Activated CD8-positive, alpha-beta memory T cell treated with anti-CD3 and anti-CD28 coated beads, Interleukin-2, amount 50 U/mL, for 24 hours (primary cell): ENCODE measurements around the gene KLK3.
"Not testable (repeated sequence)": the region's sequence is repeated elsewhere in the genome, so short reads cannot be mapped to it uniquely, and the experiment has no call there.

Experiments used
- DNase-seq: peaks from one replicate; pipeline ENCODE4 v3.0.0-alpha.2; 2020; ENCODE audit errors: extremely low read depth

The KLK3 gene

DNA sequence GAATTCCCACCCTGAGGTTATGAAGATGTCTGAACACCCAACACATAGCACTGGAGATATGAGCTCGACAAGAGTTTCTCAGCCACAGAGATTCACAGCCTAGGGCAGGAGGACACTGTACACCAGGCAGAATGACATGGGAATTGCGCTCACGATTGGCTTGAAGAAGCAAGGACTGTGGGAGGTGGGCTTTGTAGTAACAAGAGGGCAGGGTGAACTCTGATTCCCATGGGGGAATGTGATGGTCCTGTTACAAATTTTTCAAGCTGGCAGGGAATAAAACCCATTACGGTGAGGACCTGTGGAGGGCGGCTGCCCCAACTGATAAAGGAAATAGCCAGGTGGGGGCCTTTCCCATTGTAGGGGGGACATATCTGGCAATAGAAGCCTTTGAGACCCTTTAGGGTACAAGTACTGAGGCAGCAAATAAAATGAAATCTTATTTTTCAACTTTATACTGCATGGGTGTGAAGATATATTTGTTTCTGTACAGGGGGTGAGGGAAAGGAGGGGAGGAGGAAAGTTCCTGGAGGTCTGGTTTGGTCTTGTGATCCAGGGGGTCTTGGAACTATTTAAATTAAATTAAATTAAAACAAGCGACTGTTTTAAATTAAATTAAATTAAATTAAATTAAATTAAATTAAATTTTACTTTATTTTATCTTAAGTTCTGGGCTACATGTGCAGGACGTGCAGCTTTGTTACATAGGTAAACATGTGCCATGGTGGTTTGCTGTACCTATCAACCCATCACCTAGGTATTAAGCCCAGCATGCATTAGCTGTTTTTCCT, 7.0 kb downstream of the KLK3 start:
- no peak for DNase-seq

DNA sequence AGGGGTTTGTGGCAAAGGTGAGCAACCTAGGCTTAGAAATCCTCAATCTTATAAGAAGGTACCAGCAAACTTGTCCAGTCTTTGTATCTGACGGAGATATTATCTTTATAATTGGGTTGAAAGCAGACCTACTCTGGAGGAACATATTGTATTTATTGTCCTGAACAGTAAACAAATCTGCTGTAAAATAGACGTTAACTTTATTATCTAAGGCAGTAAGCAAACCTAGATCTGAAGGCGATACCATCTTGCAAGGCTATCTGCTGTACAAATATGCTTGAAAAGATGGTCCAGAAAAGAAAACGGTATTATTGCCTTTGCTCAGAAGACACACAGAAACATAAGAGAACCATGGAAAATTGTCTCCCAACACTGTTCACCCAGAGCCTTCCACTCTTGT, 14.8 kb downstream of the KLK3 start:
- DNase-seq, result no peak

DNA sequence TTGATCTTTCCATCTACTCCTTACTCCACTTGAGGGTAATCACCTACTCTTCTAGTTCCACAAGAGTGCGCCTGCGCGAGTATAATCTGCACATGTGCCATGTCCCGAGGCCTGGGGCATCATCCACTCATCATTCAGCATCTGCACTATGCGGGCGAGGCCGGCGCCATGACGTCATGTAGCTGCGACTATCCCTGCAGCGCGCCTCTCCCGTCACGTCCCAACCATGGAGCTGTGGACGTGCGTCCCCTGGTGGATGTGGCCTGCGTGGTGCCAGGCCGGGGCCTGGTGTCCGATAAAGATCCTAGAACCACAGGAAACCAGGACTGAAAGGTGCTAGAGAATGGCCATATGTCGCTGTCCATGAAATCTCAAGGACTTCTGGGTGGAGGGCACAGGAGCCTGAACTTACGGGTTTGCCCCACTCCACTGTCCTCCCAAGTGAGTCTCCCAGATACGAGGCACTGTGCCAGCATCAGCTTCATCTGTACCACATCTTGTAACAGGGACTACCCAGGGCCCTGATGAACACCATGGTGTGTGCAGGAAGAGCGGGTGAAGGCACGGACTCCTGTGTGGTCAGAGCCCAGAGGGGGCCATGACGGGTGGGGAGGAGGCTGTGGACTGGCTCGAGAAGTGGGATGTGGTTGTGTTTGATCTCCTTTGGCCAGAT, 15.8 kb downstream of the KLK3 start:
- peak; percentile 6 for DNase-seq

DNA sequence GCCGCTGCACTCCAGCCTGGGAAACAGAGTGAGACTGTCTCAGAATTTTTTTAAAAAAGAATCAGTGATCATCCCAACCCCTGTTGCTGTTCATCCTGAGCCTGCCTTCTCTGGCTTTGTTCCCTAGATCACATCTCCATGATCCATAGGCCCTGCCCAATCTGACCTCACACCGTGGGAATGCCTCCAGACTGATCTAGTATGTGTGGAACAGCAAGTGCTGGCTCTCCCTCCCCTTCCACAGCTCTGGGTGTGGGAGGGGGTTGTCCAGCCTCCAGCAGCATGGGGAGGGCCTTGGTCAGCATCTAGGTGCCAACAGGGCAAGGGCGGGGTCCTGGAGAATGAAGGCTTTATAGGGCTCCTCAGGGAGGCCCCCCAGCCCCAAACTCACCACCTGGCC, 18.3 kb downstream of the KLK3 start, which contains the start of gene KLK2:
Gene KLK2 (plus strand): TSS at position 384 of the 400 bp plus-strand sequence. CDS start 35 bp downstream, outside the sequence.
- no peak for DNase-seq

DNA sequence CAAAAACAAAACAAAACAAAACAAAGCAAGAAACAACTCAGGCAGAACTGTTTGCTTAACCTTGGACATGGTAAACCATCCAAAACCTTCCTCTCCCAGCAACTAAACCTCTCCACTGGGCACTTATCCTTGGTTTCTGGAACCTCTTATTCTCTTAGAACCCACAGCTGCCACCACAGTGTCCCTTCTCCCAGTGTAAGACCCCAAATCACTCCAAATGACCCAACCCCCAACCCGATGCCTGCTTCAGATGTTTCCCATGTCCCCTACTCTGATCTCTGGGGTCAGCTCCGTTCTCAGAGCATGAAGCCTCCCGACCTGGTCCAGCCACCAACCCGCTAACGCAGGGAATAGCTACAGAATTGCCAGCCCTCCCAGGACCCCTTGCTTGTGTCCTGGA, 19.5 kb downstream of the KLK3 start:
- no peak for DNase-seq

DNA sequence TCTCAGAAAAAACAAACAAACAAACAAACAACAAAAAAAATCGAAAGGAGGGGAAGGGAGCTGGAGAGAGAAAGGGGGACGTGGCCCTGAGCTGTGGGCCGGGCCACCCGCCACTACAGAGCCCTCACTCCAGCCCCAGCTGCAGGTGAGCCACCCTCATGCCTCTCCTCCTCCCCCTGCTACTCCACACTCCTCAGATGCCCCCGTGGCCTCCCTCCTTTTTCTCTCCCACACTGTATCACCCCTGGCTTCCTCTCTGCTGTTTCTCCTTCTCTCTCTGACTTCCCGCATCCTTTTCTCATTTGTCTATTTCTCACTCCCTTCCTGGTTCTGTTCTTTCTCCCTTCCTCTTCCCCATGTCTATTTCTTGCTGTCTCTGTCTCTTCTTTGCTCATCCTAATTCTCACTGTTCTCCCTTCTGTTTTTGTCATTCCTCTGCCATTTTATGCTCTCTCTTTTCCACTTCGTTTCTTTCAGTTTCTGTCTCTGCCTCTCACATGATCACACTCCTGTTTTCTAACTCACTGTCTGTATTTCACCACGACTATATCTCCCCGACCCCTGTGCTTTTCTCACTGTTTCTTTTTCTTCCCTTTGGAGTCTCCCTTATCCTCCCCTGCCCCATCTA, 21.2 kb downstream of the KLK3 start:
- no peak for DNase-seq

DNA sequence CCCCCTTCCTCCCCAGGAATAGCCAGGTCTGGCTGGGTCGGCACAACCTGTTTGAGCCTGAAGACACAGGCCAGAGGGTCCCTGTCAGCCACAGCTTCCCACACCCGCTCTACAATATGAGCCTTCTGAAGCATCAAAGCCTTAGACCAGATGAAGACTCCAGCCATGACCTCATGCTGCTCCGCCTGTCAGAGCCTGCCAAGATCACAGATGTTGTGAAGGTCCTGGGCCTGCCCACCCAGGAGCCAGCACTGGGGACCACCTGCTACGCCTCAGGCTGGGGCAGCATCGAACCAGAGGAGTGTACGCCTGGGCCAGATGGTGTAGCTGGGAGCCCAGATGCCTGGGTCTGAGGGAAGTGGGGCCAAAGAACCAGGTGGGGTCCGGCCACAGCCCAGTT, 21.7 kb downstream of the KLK3 start:
- no peak for DNase-seq

DNA sequence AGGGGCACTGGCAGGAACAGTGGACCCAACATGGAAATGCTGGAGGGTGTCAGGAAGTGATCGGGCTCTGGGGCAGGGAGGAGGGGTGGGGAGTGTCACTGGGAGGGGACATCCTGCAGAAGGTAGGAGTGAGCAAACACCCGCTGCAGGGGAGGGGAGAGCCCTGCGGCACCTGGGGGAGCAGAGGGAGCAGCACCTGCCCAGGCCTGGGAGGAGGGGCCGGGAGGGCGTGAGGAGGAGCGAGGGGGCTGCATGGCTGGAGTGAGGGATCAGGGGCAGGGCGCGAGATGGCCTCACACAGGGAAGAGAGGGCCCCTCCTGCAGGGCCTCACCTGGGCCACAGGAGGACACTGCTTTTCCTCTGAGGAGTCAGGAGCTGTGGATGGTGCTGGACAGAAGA, 22.6 kb downstream of the KLK3 start:
- no peak for DNase-seq

DNA sequence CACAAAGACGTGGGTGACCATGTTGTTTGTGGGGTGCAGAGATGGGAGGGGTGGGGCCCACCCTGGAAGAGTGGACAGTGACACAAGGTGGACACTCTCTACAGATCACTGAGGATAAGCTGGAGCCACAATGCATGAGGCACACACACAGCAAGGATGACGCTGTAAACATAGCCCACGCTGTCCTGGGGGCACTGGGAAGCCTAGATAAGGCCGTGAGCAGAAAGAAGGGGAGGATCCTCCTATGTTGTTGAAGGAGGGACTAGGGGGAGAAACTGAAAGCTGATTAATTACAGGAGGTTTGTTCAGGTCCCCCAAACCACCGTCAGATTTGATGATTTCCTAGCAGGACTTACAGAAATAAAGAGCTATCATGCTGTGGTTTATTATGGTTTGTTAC, 24.1 kb downstream of the KLK3 start:
- no peak for DNase-seq

DNA sequence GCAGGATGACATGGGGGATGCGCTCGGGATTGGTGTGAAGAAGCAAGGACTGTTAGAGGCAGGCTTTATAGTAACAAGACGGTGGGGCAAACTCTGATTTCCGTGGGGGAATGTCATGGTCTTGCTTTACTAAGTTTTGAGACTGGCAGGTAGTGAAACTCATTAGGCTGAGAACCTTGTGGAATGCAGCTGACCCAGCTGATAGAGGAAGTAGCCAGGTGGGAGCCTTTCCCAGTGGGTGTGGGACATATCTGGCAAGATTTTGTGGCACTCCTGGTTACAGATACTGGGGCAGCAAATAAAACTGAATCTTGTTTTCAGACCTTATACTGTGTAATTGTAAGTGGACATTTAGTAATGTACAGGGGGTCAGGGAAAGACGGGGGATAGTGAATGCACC, 25.5 kb downstream of the KLK3 start:
- no peak for DNase-seq

DNA sequence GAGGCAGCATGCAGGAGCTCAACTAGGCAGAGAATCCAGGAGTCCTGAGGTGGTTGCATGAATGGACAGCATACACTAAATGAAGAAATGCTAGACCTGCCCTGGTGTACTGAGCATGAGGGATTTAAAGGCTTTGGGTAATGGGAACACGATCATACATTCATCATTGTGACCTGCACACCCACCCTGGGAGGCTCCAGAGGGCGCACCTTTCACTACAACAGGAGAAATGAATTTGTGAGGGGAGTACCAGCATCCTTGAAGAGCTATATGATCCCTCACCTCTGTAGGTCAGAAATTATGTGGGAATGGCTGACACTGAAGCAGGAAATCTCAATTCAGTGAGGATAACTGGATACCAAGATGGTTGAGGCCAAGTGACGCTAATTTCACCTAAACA, 27.5 kb downstream of the KLK3 start:
- no peak for DNase-seq

DNA sequence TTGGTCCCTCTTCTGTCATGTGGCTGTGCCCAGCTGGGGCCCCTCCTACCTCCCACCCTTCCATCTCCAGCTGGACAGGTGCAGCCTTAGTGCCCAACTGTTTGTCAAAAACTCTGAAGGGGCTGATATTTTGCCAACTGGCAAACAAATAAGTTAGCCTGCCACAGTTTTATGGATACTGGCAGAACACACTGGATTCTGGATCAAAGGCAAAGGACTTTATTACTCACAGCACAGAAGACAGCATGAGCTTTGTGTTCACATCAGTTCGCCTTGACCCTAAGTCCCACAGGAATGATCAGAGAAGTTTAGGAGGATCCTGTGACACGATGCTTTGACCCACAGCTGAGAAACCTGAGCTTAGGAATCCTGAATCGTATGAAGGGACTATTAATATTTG, 34.9 kb downstream of the KLK3 start:
- DNase-seq, result no peak

DNA sequence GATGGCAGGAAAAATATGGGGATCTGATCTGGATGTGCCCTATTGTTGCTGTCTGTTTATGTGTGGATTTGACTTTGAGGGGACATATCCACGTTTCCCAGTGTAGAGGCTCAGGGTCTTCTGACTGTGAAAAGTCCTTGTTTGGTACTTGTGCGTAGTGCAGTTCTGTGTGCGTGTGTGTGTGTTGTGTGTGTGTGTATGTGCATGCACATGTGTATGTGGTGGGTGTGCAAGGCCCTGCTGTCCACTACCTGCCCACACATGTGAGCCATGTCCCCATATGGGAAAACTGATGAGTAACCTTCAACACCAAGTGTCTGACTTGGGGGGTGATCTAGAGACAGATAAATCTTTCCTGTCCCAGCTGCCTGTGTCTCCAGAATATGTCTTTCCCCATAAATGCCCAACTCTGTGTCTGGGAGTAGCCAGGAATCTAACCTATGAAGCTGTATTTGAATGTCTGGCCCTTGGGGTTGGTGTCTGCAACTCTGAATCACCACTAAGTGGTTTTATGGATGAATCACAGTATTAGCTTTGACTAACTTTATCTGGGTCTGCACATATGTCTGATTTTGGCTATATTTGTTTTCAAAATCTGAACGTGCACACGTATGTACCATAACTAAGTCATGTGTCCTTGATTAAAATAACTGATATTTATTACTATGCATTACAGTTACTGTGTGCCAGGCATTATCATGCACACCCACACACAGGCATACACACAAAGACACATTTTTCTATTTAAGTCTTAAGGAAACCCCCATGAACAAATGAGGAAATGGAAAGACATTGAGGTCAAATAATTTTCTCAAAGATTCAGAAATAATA, 35.9 kb downstream of the KLK3 start:
- no peak for DNase-seq

DNA sequence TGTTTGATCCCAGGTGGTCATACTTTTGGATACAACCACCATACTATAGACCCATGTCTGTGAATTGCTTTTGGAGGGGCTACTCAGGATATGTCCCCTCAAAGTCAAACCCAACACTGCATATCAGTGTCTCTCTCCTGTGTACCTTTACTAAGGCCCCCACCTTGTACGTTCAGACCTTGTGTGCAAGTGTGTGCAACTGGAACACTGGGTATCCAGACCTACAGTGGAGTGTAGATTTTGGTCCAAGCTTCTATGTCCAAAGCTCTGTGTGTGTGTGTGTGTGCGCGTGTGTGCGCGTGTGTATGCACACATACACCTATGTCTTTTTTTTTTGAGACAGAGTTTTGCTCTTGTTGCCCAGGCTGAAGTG, 36.5 kb downstream of the KLK3 start:
- no peak for DNase-seq

DNA sequence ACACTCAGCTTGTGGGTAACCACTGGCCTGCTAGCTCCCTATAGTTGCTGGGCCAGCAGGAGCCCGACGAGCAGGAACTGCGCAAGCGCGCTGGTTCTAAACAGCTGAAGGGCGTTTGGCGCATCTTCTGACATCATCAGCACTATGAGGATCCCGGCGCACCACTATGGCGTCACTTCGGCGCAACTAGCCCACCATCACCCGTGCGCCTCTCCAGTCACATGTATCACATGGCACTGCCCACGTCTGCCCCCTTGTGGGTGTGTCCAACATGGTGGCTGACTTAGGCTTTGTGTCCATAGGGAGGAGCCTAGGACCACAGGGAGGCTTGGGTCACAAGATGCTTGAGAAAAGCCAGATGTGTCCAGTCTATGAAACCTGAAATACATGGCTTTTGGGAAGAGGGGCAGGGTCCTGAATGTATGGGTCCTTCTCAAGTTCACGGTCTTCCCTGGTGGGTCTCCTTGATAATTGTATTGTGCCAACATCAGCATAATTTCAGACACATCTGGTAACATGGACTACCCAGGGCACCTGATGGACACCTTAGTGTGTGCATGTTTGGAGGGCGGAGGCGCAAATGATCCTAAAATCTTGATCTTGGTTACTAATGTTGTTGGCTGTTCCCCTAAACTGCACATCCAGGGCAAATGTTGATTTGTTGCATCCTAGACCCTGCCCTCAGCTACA, 38.5 kb downstream of the KLK3 start:
- DNase-seq, result no peak

DNA sequence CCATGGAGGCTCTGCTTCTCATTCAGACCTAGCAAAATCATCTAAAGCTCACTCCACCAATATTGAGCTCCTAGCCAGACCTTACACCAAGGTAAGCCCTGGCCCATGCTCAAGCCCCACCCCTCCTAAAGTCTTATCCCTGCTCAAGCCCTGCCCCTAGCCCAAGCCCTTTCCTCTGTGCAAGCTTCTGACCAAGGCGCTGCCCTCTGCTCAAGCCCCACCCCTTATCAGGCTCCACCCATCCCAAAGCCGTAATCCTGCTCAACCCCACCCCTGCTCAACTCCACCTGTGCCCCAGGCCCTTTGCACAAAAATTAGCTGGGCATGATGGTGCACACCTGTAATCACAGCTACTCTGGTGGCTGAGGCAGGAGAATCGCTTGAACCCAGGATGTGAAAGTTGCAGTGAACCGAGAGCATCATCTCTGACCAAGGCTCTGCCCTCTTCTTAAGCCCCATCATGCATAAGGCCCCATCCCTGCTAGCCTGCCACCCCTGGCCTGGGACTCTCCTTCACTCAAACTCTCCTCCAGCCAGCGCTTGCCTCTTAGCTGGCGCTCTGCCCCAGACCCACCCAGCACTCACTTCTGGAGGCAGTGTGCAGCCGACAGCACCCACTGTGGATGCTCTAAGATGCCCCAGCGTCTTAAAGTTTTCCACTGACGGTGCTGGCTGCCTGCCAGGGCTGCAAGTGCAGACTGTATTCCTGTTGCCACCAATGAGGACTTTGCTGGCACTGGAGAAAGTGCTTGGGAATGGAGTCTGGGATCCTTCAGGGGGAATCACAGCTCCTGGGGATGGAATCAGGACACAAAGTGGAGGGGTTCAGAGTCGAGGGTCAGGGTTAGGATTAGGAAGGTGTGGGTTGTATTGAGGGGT, 40.0 kb downstream of the KLK3 start:
- no peak for DNase-seq

DNA sequence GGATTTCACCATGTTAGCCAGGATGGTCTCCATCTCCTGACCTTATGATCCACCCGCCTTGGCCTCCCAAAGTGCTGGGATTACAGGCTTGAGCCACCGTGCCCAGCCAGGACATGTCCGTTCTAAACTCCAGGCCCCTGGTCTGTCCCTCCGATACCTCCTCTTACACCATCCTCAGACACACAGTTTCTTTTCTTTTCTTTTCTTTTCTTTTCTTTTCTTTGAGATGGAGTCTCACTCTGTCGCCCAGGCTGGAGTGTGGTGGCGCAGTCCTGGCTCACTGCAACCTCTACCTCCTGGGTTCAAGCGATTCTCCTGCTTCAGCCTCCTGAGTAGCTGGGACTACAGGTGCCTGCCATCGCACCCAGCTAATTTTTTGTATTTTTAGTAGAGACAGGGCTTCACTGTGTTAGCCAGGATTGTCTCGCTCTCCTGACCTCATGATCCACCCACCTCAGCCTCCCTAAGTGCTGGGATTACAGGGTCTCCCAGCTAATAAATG, 41.4 kb downstream of the KLK3 start:
- DNase-seq, result not testable (repeated sequence)

DNA sequence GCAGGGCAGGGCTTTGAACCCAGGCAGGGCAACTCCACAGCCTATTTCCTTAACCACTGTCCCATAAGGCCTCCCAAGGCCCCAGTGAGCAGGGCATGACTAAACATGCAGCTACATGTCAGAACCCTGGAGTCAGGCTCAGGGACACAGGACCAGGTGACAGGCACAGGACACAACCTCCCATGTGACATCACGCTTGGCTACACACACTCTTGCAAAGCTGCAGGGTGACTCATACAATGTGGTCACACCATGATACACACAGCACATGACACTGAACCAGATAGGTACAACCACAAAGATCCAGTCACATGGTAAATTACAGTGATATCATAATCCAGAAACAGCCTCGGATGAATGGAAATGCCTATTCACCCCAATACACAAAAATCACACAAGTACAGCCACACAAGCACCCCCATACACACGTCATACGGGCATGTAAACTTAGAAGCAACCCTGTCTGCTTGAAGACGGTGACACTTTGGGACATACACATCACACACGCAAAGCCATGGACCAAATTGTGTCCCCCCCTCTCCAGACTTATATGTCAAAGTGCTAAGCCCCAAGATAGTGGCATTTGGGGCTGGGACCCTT, 42.0 kb downstream of the KLK3 start:
- DNase-seq, result no peak

DNA sequence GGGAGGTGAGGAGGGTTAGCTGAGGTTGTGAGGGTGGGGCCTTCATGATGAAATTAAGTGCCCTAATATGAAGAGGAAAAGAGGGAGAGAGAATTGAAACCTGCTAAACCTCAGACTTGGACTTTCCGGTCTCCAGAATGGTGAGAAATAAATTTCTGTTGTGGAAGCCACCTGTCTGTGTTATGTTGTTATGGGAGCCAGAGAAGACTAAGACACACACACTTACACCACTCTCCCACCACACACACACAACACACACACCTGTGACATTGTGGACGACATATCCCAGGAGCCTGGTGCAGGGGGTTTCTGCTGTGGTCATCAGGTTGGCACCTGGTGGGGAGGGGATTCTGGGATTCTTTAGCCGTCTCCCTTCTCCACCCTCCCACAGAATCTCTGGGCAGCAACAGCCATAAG, 42.5 kb downstream of the KLK3 start:
- DNase-seq, result no peak

DNA sequence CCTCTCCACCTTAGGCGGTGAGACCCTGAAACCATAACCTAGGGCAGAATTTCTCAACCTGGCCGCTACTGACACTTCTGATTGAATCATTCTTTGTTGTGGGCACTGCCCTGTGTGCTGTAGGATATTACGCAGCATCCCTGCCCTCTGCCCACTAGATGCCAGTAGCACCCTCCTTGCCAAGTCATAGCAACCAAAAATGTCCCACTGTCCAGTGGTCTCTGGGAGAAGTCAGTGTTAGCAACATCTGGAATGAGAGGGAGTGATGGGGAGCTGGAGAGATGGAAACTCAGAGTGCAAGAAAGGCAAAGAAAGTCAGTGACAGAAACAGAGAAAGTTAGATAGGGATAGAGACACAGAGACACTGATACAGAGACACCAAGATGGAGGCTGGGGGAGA, 42.9 kb downstream of the KLK3 start:
- DNase-seq, result no peak
